Measurements from ENCODE around the gene HTR1D.

HTR1D gene

DNA sequence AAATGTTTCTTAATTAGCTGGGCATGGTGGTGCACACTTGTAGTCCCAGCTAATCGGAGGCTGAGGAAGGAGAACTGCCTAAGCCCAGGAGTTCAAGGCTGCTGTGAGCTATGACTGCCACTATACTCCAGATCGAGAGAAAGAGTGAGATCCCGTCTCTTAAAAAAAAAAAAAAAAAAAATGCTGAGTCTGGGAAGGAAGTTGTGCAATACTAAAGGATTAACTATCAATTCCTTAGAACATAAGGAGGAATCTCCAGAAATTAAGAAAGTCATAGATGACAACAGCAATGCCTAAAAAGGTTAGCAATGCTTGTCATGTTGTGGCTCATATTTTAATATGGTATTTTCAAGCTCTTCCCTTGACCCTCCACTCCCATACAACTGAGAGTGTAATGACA, 53.9 kb downstream of the HTR1D start:
- no peak for DNase-seq (ENCODE audit: extremely low spot score)
- CTCF ChIA-PET, result interaction anchor here (1.0 to 14.6 kb wide), 7 partner anchors 11 to 64 kb away, joined by 3 to 123 read pairs (median 4); no protein-coding TSS in a partner anchor
- TF ChIP-seq, protein P1, sequence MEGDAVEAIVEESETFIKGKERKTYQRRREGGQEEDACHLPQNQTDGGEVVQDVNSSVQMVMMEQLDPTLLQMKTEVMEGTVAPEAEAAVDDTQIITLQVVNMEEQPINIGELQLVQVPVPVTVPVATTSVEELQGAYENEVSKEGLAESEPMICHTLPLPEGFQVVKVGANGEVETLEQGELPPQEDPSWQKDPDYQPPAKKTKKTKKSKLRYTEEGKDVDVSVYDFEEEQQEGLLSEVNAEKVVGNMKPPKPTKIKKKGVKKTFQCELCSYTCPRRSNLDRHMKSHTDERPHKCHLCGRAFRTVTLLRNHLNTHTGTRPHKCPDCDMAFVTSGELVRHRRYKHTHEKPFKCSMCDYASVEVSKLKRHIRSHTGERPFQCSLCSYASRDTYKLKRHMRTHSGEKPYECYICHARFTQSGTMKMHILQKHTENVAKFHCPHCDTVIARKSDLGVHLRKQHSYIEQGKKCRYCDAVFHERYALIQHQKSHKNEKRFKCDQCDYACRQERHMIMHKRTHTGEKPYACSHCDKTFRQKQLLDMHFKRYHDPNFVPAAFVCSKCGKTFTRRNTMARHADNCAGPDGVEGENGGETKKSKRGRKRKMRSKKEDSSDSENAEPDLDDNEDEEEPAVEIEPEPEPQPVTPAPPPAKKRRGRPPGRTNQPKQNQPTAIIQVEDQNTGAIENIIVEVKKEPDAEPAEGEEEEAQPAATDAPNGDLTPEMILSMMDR (IDR thresholded peaks at IDR 0.05; ENCODE audit: control extremely low read depth, extremely low read depth, low read depth, missing control alignments), result no peak
- POLR2A ChIA-PET, result no interaction called here

DNA sequence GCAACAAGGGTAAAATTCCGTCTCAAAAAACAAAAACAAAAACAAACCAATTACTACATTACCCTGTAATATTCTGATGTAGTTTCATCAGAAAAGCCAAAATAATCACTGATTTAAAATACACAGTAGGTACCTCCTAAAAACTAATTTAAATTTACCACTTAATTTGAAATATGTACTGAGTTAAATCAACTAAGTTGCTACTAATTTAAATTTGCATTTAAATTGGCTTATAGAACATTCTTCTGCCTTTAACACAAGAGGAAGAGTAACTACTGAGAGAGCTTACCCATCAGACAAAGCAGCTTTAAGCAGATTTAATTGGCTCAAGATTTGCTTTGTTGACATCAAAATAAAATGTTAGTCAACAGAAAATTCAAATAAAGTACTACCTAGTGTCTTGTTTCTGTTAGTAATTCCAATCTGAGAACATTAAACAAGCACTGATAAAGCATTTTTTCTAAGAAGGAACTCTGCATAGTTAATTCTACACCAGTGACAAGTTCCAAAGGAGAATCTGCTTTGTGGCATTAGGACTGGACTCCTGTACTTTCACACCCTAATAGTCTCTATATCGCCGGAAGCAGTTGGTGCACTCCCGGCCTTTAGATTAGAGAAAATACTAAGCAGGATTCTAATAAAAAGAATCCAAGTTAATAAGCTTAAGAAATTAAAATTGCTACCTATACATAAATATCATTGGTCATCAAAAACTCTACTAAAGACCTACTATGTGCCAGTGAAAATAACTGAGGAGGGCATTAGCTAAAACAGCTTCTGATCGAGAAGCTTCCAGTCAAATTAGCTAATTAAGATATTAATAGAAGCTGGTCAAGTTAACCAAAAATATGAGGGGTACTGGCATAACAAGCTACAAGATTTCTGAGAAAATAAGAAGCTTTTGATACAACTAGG, 57.1 kb downstream of the HTR1D start:
- POLR2A ChIA-PET, result no interaction called here
- CTCF ChIA-PET, result interaction anchor here (0.9 to 2.7 kb wide), 9 partner anchors 12 to 91 kb away, joined by 3 to 13 read pairs (median 4); no protein-coding TSS in a partner anchor
- TF ChIP-seq, protein P1 (IDR thresholded peaks at IDR 0.05; ENCODE audit: control extremely low read depth, extremely low read depth, low read depth, missing control alignments), result no peak
- DNase-seq (ENCODE audit: extremely low spot score), result no peak

DNA sequence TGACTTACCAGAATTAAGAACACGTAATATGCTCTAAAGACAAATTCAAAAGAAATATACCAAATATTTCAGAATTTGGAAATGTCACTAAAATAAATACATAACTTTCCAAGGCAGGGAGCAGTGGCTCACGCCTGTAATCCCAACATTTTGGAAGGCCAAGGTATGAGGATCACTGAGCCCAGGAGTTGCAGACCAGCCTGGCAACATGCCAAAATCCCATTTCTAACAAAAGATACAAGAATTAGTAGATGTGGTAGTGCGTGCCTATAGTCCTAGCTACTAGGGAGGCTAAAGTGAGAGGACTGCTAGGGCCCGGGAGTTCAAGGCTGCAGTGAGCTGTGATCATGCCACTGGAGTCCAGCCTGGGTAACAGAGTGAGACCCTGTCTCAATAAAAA, 60.4 kb downstream of the HTR1D start:
- ChIA-PET CTCF (interaction anchor here (1.5 kb wide), 1 partner anchor 30 kb away, joined by 3 read pairs; no protein-coding TSS in a partner anchor), POLR2A (interaction anchor here (0.6 kb wide), 1 partner anchor 1516 kb away, joined by 3 read pairs; no protein-coding TSS in a partner anchor)
- TF ChIP-seq, protein P1 (IDR thresholded peaks at IDR 0.05; ENCODE audit: control extremely low read depth, extremely low read depth, low read depth, missing control alignments), result no peak
- DNase-seq (ENCODE audit: extremely low spot score), result no peak

DNA sequence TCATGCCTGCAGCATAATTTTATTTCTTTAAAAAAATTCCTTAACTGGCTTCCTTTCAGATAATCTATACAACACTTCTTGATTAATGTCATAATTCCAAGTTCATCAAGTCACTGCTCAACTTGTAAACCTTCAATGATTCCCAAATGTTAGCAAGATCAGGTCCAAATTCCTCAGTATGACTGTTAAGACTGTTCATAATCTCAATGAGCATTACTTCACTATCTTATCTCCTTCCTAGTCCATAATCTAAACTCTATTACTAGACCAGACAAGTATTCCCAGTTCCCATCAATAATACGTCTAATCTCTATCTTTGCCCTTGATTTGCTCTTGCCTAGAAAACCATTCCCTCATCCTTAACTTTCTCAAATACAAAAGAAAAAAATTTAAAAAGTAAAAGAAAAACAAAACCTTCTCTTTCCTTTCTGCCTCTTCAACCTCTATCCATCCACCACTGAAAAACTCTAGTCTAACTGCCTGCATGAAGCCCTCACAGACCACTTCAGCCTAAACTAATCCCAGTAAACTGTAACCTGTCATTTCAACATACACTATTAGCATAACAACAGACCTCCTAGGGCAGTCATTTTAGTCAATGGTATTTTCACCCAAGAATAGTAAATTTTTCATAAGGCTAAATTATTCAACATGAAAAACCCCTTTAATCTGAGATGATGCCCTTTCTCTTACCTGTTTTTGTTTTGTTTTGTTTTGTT, 64.2 kb downstream of the HTR1D start:
- DNase-seq (ENCODE audit: extremely low spot score), result no peak
- CTCF ChIA-PET, result interaction anchor here (1.3 to 2.8 kb wide), 2 partner anchors 14 to 54 kb away, joined by 4 to 10 read pairs; no protein-coding TSS in a partner anchor
- POLR2A ChIA-PET, result no interaction called here
- TF ChIP-seq, protein P1 (IDR thresholded peaks at IDR 0.05; ENCODE audit: control extremely low read depth, extremely low read depth, low read depth, missing control alignments), result no peak

DNA sequence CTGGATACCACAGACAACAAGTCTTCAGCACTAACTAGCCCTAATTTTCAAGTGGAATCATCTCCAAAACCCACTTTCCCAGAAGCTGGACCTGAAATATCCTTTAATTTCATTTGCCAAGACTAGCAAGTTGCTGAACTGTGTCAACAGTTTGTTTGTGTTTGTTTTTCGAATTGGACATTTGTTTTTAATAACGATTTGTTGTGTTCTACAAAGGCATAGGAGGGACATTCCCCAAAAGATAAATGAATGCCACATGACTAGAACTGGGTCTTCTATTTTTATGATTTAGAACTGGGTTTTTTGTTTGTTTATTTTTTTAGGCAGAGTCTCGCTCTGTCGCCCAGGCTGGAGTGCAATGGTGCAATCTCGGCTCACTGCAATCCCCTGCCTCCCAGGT, 66.6 kb downstream of the HTR1D start:
- ChIA-PET CTCF (interaction anchor here (1.2 to 2.8 kb wide), 4 partner anchors 13 to 52 kb away, joined by 3 to 10 read pairs (median 4); no protein-coding TSS in a partner anchor), POLR2A (interaction anchor here (0.6 kb wide), 1 partner anchor 9 kb away, joined by 3 read pairs; no protein-coding TSS in a partner anchor)
- TF ChIP-seq, protein P1 (IDR thresholded peaks at IDR 0.05; ENCODE audit: control extremely low read depth, extremely low read depth, low read depth, missing control alignments), result no peak
- no peak for DNase-seq (ENCODE audit: extremely low spot score)

DNA sequence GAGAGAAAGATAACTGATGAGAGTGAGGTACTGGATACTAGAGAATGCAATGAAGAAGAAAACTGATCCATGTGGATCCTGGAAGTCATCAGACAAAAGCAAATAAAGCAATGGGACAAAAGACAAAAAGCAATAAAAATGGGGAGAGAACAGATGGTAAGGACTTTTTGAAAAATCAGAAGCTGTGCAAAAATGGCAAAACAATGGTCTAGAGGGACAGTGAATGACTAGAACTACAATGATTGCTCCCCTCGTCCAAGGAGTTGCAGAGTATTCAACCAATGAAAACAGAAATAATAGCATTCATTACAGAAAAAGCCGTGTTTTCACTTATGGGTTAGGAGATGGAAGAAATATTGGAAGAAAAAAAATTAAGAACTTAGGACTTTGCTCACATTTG, 67.2 kb downstream of the HTR1D start:
- TF ChIP-seq, protein P1 (IDR thresholded peaks at IDR 0.05; ENCODE audit: control extremely low read depth, extremely low read depth, low read depth, missing control alignments), result no peak
- CTCF ChIA-PET, result interaction anchor here (1.2 to 2.0 kb wide), 2 partner anchors 13 to 23 kb away, joined by 3 to 4 read pairs; no protein-coding TSS in a partner anchor
- POLR2A ChIA-PET, result interaction anchor here (0.6 to 0.7 kb wide), 2 partner anchors 14 to 1747 kb away, joined by 3 read pairs; no protein-coding TSS in a partner anchor
- DNase-seq (ENCODE audit: extremely low spot score), result no peak

Measured in GM10248 (cell line).